ENCODE measurements around the gene SFT2D2. TPM values are rescaled to one million over a fixed set of nuclear protein-coding genes. Genes with fewer than 3 reads are reported as not detected.

The SFT2D2 gene
- total RNA-seq, 2 donors from 2014 or later = 32.5 to 34.3 TPM

- Mint-ChIP-seq H3K27ac (no peak overlapping the region), H3K4me3 (no peak overlapping the region), H3K36me3 (ENCODE audit: low read depth) (no peaks in the 10 kb centered on the region), H3K4me1 (peaks cover 19% of the 10 kb centered on the region), H3K27me3 (ENCODE audit: insufficient read depth) (no peaks in the 10 kb centered on the region), H3K9me3 (no peaks in the 10 kb centered on the region)
- H3K9ac ChIP-seq (ENCODE audit: extremely low read depth, low read length, poor library complexity, severe bottlenecking) = no peak overlapping the region
- H3K9me3 ChIP-seq (ENCODE audit: control insufficient read depth, low read length) = no peaks in the 10 kb centered on the region
- no peaks in the 10 kb centered on the region for H3K4me1 ChIP-seq (ENCODE audit: control insufficient read depth, insufficient read depth, low read length)
- no peaks in the 10 kb centered on the region for H3K27me3 ChIP-seq (ENCODE audit: control insufficient read depth, insufficient read depth, low read length, poor library complexity, severe bottlenecking)
- H3K36me3 ChIP-seq (ENCODE audit: control insufficient read depth, insufficient read depth, low read length) = no peaks in the 10 kb centered on the region
- TF ChIP-seq, protein P1, sequence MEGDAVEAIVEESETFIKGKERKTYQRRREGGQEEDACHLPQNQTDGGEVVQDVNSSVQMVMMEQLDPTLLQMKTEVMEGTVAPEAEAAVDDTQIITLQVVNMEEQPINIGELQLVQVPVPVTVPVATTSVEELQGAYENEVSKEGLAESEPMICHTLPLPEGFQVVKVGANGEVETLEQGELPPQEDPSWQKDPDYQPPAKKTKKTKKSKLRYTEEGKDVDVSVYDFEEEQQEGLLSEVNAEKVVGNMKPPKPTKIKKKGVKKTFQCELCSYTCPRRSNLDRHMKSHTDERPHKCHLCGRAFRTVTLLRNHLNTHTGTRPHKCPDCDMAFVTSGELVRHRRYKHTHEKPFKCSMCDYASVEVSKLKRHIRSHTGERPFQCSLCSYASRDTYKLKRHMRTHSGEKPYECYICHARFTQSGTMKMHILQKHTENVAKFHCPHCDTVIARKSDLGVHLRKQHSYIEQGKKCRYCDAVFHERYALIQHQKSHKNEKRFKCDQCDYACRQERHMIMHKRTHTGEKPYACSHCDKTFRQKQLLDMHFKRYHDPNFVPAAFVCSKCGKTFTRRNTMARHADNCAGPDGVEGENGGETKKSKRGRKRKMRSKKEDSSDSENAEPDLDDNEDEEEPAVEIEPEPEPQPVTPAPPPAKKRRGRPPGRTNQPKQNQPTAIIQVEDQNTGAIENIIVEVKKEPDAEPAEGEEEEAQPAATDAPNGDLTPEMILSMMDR (conservative IDR thresholded peaks at IDR 0.05) = no peak
- no peak overlapping the region for H3K27ac ChIP-seq (ENCODE audit: low read depth, low read length)
- H3K4me3 ChIP-seq (ENCODE audit: low read length) = no peak overlapping the region
- no peak for DNase-seq
- WGBS, 2 experiments (ENCODE audit: insufficient coverage in 1 of 2, insufficient read length in 1 of 2) = 71 to 93% methylated on average over 1 to 3 of the region's 3 CpGs
Measured at GRCh38 chr1:168288311-168289052, 62.7 kb downstream of the SFT2D2 start.

DNA sequence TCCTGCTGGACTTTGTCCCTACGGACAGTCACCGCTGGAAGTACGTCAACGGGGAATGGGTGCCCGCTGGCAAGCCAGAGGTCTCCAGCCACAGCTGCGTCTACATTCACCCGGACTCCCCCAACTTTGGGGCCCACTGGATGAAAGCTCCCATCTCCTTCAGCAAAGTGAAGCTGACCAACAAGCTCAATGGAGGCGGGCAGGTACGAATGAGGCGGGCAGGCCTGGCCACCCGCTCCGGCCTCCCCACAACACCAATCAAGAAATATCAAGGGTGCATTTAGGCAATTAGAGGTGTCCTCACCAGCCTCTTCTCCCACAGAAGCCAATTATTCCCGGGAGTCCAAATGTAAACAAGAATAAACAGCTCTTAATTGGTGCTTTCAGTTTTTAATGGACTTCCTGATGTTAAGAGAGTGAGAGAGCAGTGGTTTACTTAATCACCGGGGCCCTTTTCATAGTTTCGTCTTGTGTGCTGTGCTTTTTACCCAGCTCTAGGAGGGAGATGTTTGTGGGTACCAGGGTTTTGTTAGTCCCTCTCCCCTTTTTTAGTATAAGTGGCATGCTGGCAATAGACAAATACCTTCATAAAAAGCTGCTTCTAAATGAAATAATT, 65.5 kb downstream of the SFT2D2 start:
- Histone ChIP-seq H3K4me1 (ENCODE audit: control insufficient read depth, insufficient read depth, low read length) (no peaks in the 10 kb centered on the region), H3K9me3 (ENCODE audit: control insufficient read depth, low read length) (no peaks in the 10 kb centered on the region), H3K27me3 (ENCODE audit: control insufficient read depth, insufficient read depth, low read length, poor library complexity, severe bottlenecking) (no peaks in the 10 kb centered on the region), H3K27ac (ENCODE audit: low read depth, low read length) (no peak overlapping the region), H3K4me3 (ENCODE audit: low read length) (no peak overlapping the region), H3K36me3 (ENCODE audit: control insufficient read depth, insufficient read depth, low read length) (no peaks in the 10 kb centered on the region), H3K9ac (ENCODE audit: extremely low read depth, low read length, poor library complexity, severe bottlenecking) (no peak overlapping the region)
- Mint-ChIP-seq H3K27me3 (ENCODE audit: insufficient read depth) (no peaks in the 10 kb centered on the region), H3K27ac (no peak overlapping the region), H3K36me3 (ENCODE audit: low read depth) (no peaks in the 10 kb centered on the region), H3K4me3 (no peak overlapping the region), H3K9me3 (no peaks in the 10 kb centered on the region), H3K4me1 (peaks cover 13% of the 10 kb centered on the region)
- TF ChIP-seq, protein P1 (conservative IDR thresholded peaks at IDR 0.05) = no peak
- WGBS, 2 experiments (ENCODE audit: insufficient coverage in 1 of 2, insufficient read length in 1 of 2) = 92% methylated on average over 7 to 15 of the region's 15 CpGs
- no peak for DNase-seq

DNA sequence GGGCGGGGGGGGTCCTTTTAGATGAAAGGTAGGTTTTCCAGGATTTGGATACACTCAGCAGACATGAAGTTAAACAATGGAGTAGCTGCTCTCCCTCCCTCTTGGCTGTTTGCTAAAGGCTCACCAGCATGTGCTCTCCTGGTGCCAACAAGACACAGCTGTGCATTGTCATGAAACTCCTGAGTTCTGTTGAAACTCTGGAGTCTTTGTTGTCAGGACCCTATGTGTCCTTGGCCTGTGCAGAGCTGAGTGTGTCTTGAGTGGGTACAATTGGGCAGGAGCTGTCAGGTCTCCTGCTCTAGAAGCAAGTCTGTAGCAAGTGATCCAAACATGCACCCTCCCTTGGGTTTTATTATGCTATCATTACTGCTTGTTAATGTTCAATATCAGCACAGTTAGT, 67.6 kb downstream of the SFT2D2 start:
- Mint-ChIP-seq H3K4me1 (peaks cover 18% of the 10 kb centered on the region), H3K9me3 (no peaks in the 10 kb centered on the region), H3K27ac (no peak overlapping the region), H3K4me3 (no peak overlapping the region), H3K27me3 (ENCODE audit: insufficient read depth) (no peaks in the 10 kb centered on the region), H3K36me3 (ENCODE audit: low read depth) (no peaks in the 10 kb centered on the region)
- no peaks in the 10 kb centered on the region for H3K4me1 ChIP-seq (ENCODE audit: control insufficient read depth, insufficient read depth, low read length)
- 81% methylated on average over 1 of the region's 1 CpG; no CpG with 5 or more reads in 1 of the 2 experiments for WGBS, 2 experiments (ENCODE audit: insufficient coverage in 1 of 2, insufficient read length in 1 of 2)
- TF ChIP-seq, protein P1 (conservative IDR thresholded peaks at IDR 0.05) = no peak
- no peak for DNase-seq
- H3K27ac ChIP-seq (ENCODE audit: low read depth, low read length) = no peak overlapping the region
- no peaks in the 10 kb centered on the region for H3K9me3 ChIP-seq (ENCODE audit: control insufficient read depth, low read length)
- H3K27me3 ChIP-seq (ENCODE audit: control insufficient read depth, insufficient read depth, low read length, poor library complexity, severe bottlenecking) = no peaks in the 10 kb centered on the region
- no peak overlapping the region for H3K4me3 ChIP-seq (ENCODE audit: low read length)
- H3K36me3 ChIP-seq (ENCODE audit: control insufficient read depth, insufficient read depth, low read length) = no peaks in the 10 kb centered on the region
- no peak overlapping the region for H3K9ac ChIP-seq (ENCODE audit: extremely low read depth, low read length, poor library complexity, severe bottlenecking)
